ENCODE data around the gene ATN1. TPM values are rescaled to one million over a fixed set of nuclear protein-coding genes. Genes with fewer than 3 reads are reported as not detected.

The ATN1 gene
- total RNA-seq, 4 donors from 2014 or later, result 11.5 to 31.5 (median 26.5) TPM

GRCh38 chr12:6958609-6959057 lies 30.9 kb downstream of the ATN1 start:
- Histone ChIP-seq H3K9me3 (no peaks in the 10 kb centered on the region), H3K4me1 (peaks cover 13 to 19% of the 10 kb centered on the region in 2 donors), H3K4me3 (no peak overlapping the region), H3K27me3 (no peaks in the 10 kb centered on the region), H3K27ac (peak overlapping the region; percentile 43 to 70 (median 70)), H3K36me3 (no peaks in the 10 kb centered on the region)
- DNase-seq (no peak), ATAC-seq (no peak)
- in situ Hi-C loops (cut with MboI; ENCODE audit: low sequenced_read_pairs in 4 of 4) (no loop called here), intact Hi-C loops (cut with DNase I; ENCODE audit: low total_unique reads) (no loop called here)
- TF ChIP-seq CTCF (IDR thresholded peaks at IDR 0.05 in 4 of 5, conservative IDR thresholded peaks at IDR 0.05 in 1 of 5) (no peak), POLR2A (IDR thresholded peaks at IDR 0.05) (no peak)

- intact Hi-C loops (cut with DNase I; ENCODE audit: low total_unique reads), result no loop called here
- no peak overlapping the region for H3K4me3 ChIP-seq
- ATAC-seq, result no peak
These were observed 31.5 kb downstream of the ATN1 start for GRCh38 chr12:6959058-6959804.

GRCh38 chr12:6959805-6960592 lies 32.2 kb downstream of the ATN1 start:
- Histone ChIP-seq H3K9me3 (no peaks in the 10 kb centered on the region), H3K4me3 (no peak overlapping the region), H3K27ac (peak overlapping the region; percentile 43 to 81 (median 70)), H3K27me3 (no peaks in the 10 kb centered on the region), H3K4me1 (peaks cover 17 to 24% of the 10 kb centered on the region in 2 donors), H3K36me3 (peaks cover 0 to 2% of the 10 kb centered on the region in 2 donors)
- TF ChIP-seq CTCF (IDR thresholded peaks at IDR 0.05 in 4 of 5, conservative IDR thresholded peaks at IDR 0.05 in 1 of 5) (no peak), POLR2A (IDR thresholded peaks at IDR 0.05) (no peak)
- in situ Hi-C loops (cut with MboI; ENCODE audit: low sequenced_read_pairs in 4 of 4) (no loop called here), intact Hi-C loops (cut with DNase I; ENCODE audit: low total_unique reads) (loop anchor here (5.0 kb wide), 2 partner anchors 88 to 147 kb away; partner anchors contain the start of genes C1RL and SPSB2)
- DNase-seq, result peak in 1 of 2 donors; percentile 11
- ATAC-seq, result no peak

More at GRCh38 chr12:6959058-6959804, 31.5 kb downstream of the ATN1 start:
- no peak for TF ChIP-seq POLR2A (IDR thresholded peaks at IDR 0.05)
- no peak for TF ChIP-seq CTCF (IDR thresholded peaks at IDR 0.05 in 4 of 5, conservative IDR thresholded peaks at IDR 0.05 in 1 of 5)
- peaks cover 13 to 19% of the 10 kb centered on the region in 2 donors for H3K4me1 ChIP-seq
- in situ Hi-C loops (cut with MboI; ENCODE audit: low sequenced_read_pairs in 4 of 4), result no loop called here
- DNase-seq, result no peak
- H3K36me3 ChIP-seq, result no peaks in the 10 kb centered on the region
- no peaks in the 10 kb centered on the region for H3K27me3 ChIP-seq
- no peaks in the 10 kb centered on the region for H3K9me3 ChIP-seq
- H3K27ac ChIP-seq, result peak overlapping the region; percentile 43 to 70 (median 70)

GRCh38 chr12:6960593-6961277 lies 33.0 kb downstream of the ATN1 start:
- H3K27ac ChIP-seq, result peak overlapping the region; percentile 56 to 81 (median 76)
- in situ Hi-C loops (cut with MboI; ENCODE audit: low sequenced_read_pairs in 4 of 4) (no loop called here), intact Hi-C loops (cut with DNase I; ENCODE audit: low total_unique reads) (loop anchor here (1.0 to 5.0 kb wide), 3 partner anchors 16 to 147 kb away; partner anchors contain the start of genes C12orf57, C1RL and SPSB2)
- peak overlapping the region; percentile 16 to 42 (median 24) for H3K4me3 ChIP-seq
- H3K9me3 ChIP-seq, result no peaks in the 10 kb centered on the region
- TF ChIP-seq CTCF (IDR thresholded peaks at IDR 0.05 in 4 of 5, conservative IDR thresholded peaks at IDR 0.05 in 1 of 5) (peak in 1 of 5 experiments; percentile 9), POLR2A (IDR thresholded peaks at IDR 0.05) (no peak)
- H3K36me3 ChIP-seq, result peaks cover 0 to 9% of the 10 kb centered on the region in 2 donors
- H3K27me3 ChIP-seq, result no peaks in the 10 kb centered on the region
- peak in 1 of 2 donors; percentile 29 for DNase-seq
- H3K4me1 ChIP-seq, result peaks cover 17 to 24% of the 10 kb centered on the region in 2 donors
- peak; percentile 11 to 24 for ATAC-seq
